Upper lobe of right lung (tissue), 1 donor: ENCODE measurements around the gene ASIC2. TPM values are rescaled to one million over a fixed set of nuclear protein-coding genes. Genes with fewer than 3 reads are reported as not detected.

Experiments used
- ATAC-seq: fragments of 200-7000 bp; cut with Tn5 transposase; one replicate; pipeline ENCODE4 v1.9.1; 2020; ENCODE audit warnings: mild to moderate bottlenecking, moderate library complexity
- DNase-seq: peaks from one replicate; pipeline ENCODE4 v3.0.0-alpha.2; 2020
- H3K27ac ChIP-seq: fragments of 200-600 bp; one replicate; pipeline ENCODE4 v1.8.0; 2022
- H3K27me3 ChIP-seq: fragments of 200-600 bp; one replicate; pipeline ENCODE4 v1.8.0; 2022; ENCODE audit warnings: mild to moderate bottlenecking
- H3K36me3 ChIP-seq: fragments of 200-600 bp; one replicate; pipeline ENCODE4 v1.8.0; 2022
- H3K4me1 ChIP-seq: fragments of 200-600 bp; one replicate; pipeline ENCODE4 v1.8.0; 2022
- H3K4me3 ChIP-seq: fragments of 200-600 bp; one replicate; pipeline ENCODE4 v1.8.0; 2022; ENCODE audit warnings: mild to moderate bottlenecking
- H3K9me3 ChIP-seq: fragments of 200-600 bp; one replicate; pipeline ENCODE4 v1.8.0; 2022
- intact Hi-C: fragments of 100-400 bp; cut with DNase I; formaldehyde crosslinking; loops from one replicate; pipeline ENCODE4 v1.11.0; 2022
- total RNA-seq: library from RNA; stranded (reverse); fragmentation: NEBNext Ultra II Directional; extraction: Animal tissue kit (Norgen Biotek cat#: 25700); gene quantifications from one replicate; pipeline ENCODE4 v1.2.1, GENCODE V29; 2021
- TF ChIP-seq, protein P1 (sequence below): fragments of 200-600 bp; IDR thresholded peaks from one replicate; pipeline ENCODE4 v1.8.0; 2022; ENCODE audit warnings: antibody characterized with exemption
- donor health status: DM: no; HTN: yes; CAD: no; lungs with severe emphysema.

Gene ASIC2
- total RNA-seq, 1 donor from 2014 or later: not detected

DNA sequence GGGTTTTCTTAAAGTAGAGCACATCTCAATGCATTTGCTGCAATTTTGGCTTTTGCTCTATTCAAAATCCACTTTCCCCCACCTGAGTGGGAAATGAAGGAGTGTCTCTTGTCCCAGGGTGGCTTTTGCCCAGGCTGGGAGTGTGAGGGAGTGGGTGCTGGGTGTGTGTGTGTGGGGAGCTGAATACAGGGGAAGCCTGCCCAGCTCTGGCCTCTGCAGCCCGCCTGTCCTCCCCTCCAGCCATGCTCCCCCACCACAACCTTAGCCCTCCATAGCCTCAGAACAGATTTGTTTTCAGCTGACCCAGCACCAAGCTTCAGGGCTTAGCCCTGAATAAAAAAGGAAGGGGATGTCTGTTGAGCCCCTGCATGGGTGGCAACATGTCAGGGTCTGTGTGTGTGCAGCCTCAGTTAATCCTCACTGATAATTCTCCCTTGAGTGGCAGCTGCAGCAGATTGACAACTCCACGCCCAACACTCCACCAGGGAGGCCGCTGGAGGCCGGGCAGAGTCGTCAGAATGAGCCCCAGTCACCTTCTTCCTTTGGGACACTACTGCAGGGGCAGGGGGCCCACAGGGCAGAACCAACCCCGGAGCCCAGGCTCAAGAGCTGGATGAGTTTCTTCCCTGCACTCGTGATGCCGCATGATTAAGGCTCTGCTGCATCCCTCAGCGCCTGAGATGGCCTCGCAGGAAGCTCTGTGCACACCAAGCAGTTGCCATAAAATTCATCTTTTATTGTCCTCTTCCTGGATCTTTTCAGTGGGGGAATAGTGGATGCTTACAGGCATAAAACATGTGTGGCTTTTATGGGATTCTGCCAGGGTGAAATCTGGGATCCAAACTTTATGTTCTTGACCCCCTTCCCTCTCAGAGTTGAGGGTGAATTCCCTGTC is 246.5 kb downstream of the ASIC2 start:
- H3K4me3 ChIP-seq: no peak overlapping the region
- TF ChIP-seq, protein P1, sequence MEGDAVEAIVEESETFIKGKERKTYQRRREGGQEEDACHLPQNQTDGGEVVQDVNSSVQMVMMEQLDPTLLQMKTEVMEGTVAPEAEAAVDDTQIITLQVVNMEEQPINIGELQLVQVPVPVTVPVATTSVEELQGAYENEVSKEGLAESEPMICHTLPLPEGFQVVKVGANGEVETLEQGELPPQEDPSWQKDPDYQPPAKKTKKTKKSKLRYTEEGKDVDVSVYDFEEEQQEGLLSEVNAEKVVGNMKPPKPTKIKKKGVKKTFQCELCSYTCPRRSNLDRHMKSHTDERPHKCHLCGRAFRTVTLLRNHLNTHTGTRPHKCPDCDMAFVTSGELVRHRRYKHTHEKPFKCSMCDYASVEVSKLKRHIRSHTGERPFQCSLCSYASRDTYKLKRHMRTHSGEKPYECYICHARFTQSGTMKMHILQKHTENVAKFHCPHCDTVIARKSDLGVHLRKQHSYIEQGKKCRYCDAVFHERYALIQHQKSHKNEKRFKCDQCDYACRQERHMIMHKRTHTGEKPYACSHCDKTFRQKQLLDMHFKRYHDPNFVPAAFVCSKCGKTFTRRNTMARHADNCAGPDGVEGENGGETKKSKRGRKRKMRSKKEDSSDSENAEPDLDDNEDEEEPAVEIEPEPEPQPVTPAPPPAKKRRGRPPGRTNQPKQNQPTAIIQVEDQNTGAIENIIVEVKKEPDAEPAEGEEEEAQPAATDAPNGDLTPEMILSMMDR: no peak
- no peaks in the 10 kb centered on the region for H3K27me3 ChIP-seq
- ATAC-seq (no peak), DNase-seq (no peak)
- H3K36me3 ChIP-seq: no peaks in the 10 kb centered on the region
- no peak overlapping the region for H3K27ac ChIP-seq
- intact Hi-C loops: no loop called here
- H3K9me3 ChIP-seq: no peaks in the 10 kb centered on the region
- no peaks in the 10 kb centered on the region for H3K4me1 ChIP-seq

- Histone ChIP-seq H3K27me3 (no peaks in the 10 kb centered on the region), H3K4me3 (no peak overlapping the region), H3K9me3 (no peaks in the 10 kb centered on the region), H3K4me1 (peaks cover 4% of the 10 kb centered on the region), H3K36me3 (no peaks in the 10 kb centered on the region), H3K27ac (no peak overlapping the region)
- DNase-seq (no peak), ATAC-seq (no peak)
- intact Hi-C loops: no loop called here
- TF ChIP-seq, protein P1: no peak
Observed at GRCh38 chr17:33045216-33045615, 247.9 kb downstream of the ASIC2 start.

- intact Hi-C loops: no loop called here
- Histone ChIP-seq H3K27ac (no peak overlapping the region), H3K4me1 (peaks cover 6% of the 10 kb centered on the region), H3K36me3 (no peaks in the 10 kb centered on the region), H3K9me3 (no peaks in the 10 kb centered on the region), H3K27me3 (no peaks in the 10 kb centered on the region), H3K4me3 (no peak overlapping the region)
- ATAC-seq: no peak
- DNase-seq: no peak
- TF ChIP-seq, protein P1: no peak
Observed at GRCh38 chr17:33044771-33045170, 248.3 kb downstream of the ASIC2 start.

GRCh38 chr17:33040461-33040860 is 252.6 kb downstream of the ASIC2 start:
- intact Hi-C loops: no loop called here
- ATAC-seq (no peak), DNase-seq (no peak)
- Histone ChIP-seq H3K36me3 (no peaks in the 10 kb centered on the region), H3K27me3 (peaks cover 12% of the 10 kb centered on the region), H3K9me3 (no peaks in the 10 kb centered on the region), H3K27ac (no peak overlapping the region), H3K4me1 (peaks cover 6% of the 10 kb centered on the region), H3K4me3 (no peak overlapping the region)
- TF ChIP-seq, protein P1: no peak

DNA sequence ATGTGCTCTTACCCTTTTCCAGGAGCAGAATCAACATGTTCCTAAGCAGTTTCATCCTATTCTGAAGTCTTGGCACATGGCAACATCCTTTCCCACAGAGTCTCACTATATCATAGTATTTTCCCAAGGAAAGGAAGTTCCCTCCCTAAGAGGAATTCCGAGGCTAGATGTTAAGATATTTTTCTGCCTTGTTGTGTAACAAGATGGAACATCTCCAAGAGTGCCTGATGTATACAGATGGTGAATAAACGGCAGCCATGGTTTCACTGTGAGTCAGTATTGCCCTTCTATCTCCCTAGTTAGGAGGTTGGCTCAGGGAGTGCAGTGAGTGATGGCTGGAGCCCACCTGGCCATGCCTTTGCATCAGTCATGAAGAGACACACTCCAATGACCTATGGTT is 253.2 kb downstream of the ASIC2 start:
- no peak overlapping the region for H3K4me3 ChIP-seq
- H3K36me3 ChIP-seq: no peaks in the 10 kb centered on the region
- H3K27me3 ChIP-seq: peaks cover 15% of the 10 kb centered on the region
- DNase-seq (no peak), ATAC-seq (peak; percentile 38)
- H3K9me3 ChIP-seq: no peaks in the 10 kb centered on the region
- H3K4me1 ChIP-seq: peaks cover 6% of the 10 kb centered on the region
- no peak overlapping the region for H3K27ac ChIP-seq
- intact Hi-C loops: no loop called here
- TF ChIP-seq, protein P1: no peak
